ENCODE results near the gene MAP3K8. TPM values are rescaled to one million over a fixed set of nuclear protein-coding genes. Genes with fewer than 3 reads are reported as not detected.

The MAP3K8 gene
- polyA plus RNA-seq, 3 donors, result 54.5 to 206 (median 59.2) TPM

GRCh38 chr10:30459283-30459682 is 25.3 kb downstream of the MAP3K8 start:
- Mint-ChIP-seq H3K27me3 (ENCODE audit: low read depth in 3 of 3) (peaks cover 0 to 4% (median 2%) of the 10 kb centered on the region in 3 donors), H3K9me3 (peaks cover 0 to 1% (median 0%) of the 10 kb centered on the region in 7 donors), H3K4me3 (peak overlapping the region in 1 of 2 donors; percentile 20), H3K4me1 (peaks cover 49% of the 10 kb centered on the region), H3K27ac (peak overlapping the region; percentile 84 to 92 (median 91)), H3K36me3 (peaks cover 47 to 54% of the 10 kb centered on the region in 2 donors)
- Histone ChIP-seq H3K4me2 (replicated peaks; ENCODE audit: extremely low read depth, low read length, poor library complexity, severe bottlenecking) (peak overlapping the region; percentile 24), H3K27me3 (ENCODE audit: control insufficient read depth in 2 of 2, insufficient read depth in 2 of 2, low read length in 2 of 2) (no peaks in the 10 kb centered on the region), H3K9me3 (replicated peaks in 1 of 2; ENCODE audit: control insufficient read depth in 1 of 2, insufficient read depth in 1 of 2, low read length in 2 of 2) (no peaks in the 10 kb centered on the region), H3K36me3 (replicated peaks in 1 of 2; ENCODE audit: control insufficient read depth in 1 of 2, insufficient read depth in 2 of 2, low read length in 2 of 2) (peaks cover 46 to 65% of the 10 kb centered on the region in 2 donors), H2AFZ (ENCODE audit: insufficient read depth, low read depth, low read length, poor library complexity, severe bottlenecking) (no peak overlapping the region), H3K79me2 (ENCODE audit: insufficient read depth, low read length) (peaks cover 29% of the 10 kb centered on the region), H3K4me3 (replicated peaks in 1 of 3; ENCODE audit: low read depth in 2 of 3, low read length in 3 of 3) (no peak overlapping the region), H4K20me1 (ENCODE audit: insufficient read depth, low read length) (peaks cover 14% of the 10 kb centered on the region), H3K9ac (ENCODE audit: insufficient read depth, low read length, poor library complexity, severe bottlenecking) (no peak overlapping the region), H3K4me1 (ENCODE audit: control insufficient read depth in 1 of 2, insufficient read depth in 2 of 2, low read length in 2 of 2) (peaks cover 39 to 52% of the 10 kb centered on the region in 2 donors), H3K27ac (ENCODE audit: low read depth in 1 of 2, low read length in 2 of 2) (peak overlapping the region; percentile 55 to 75)
- peak; percentile 3 for TF ChIP-seq CTCF (IDR thresholded peaks at IDR 0.05)
- intact Hi-C loops (cut with micrococcal nuclease), result loop anchor here in 1 of 2 donors (5.0 kb wide), 1 partner anchor 33 kb away; no protein-coding TSS in a partner anchor
- 0% methylated on average over 1 of the region's 6 CpGs for WGBS (ENCODE audit: insufficient coverage)
- peak; percentile 84 to 92 (median 91) for DNase-seq

- Histone ChIP-seq H3K4me3 (replicated peaks in 1 of 3; ENCODE audit: low read depth in 2 of 3, low read length in 3 of 3) (no peak overlapping the region), H3K79me2 (ENCODE audit: insufficient read depth, low read length) (peaks cover 21% of the 10 kb centered on the region), H4K20me1 (ENCODE audit: insufficient read depth, low read length) (peaks cover 14% of the 10 kb centered on the region), H2AFZ (ENCODE audit: insufficient read depth, low read depth, low read length, poor library complexity, severe bottlenecking) (no peak overlapping the region), H3K27me3 (ENCODE audit: control insufficient read depth in 2 of 2, insufficient read depth in 2 of 2, low read length in 2 of 2) (no peaks in the 10 kb centered on the region), H3K4me2 (replicated peaks; ENCODE audit: extremely low read depth, low read length, poor library complexity, severe bottlenecking) (no peak overlapping the region), H3K36me3 (replicated peaks in 1 of 2; ENCODE audit: control insufficient read depth in 1 of 2, insufficient read depth in 2 of 2, low read length in 2 of 2) (peaks cover 46 to 56% of the 10 kb centered on the region in 2 donors), H3K9me3 (replicated peaks in 1 of 2; ENCODE audit: control insufficient read depth in 1 of 2, insufficient read depth in 1 of 2, low read length in 2 of 2) (no peaks in the 10 kb centered on the region), H3K4me1 (ENCODE audit: control insufficient read depth in 1 of 2, insufficient read depth in 2 of 2, low read length in 2 of 2) (peaks cover 39 to 52% of the 10 kb centered on the region in 2 donors), H3K27ac (ENCODE audit: low read depth in 1 of 2, low read length in 2 of 2) (peak overlapping the region; percentile 48 to 75), H3K9ac (ENCODE audit: insufficient read depth, low read length, poor library complexity, severe bottlenecking) (no peak overlapping the region)
- H3K27ac Mint-ChIP-seq, result peak overlapping the region; percentile 74 to 92 (median 85)
- H3K4me3 Mint-ChIP-seq, result no peak overlapping the region
- peaks cover 0 to 6% (median 2%) of the 10 kb centered on the region in 3 donors for H3K27me3 Mint-ChIP-seq (ENCODE audit: low read depth in 3 of 3)
- intact Hi-C loops (cut with micrococcal nuclease), result loop anchor here in 1 of 2 donors (5.0 kb wide), 1 partner anchor 42 kb away; no protein-coding TSS in a partner anchor
- peaks cover 40 to 48% of the 10 kb centered on the region in 2 donors for H3K36me3 Mint-ChIP-seq
- H3K9me3 Mint-ChIP-seq, result peaks cover 0 to 1% (median 0%) of the 10 kb centered on the region in 7 donors
- 100% methylated on average over 2 of the region's 3 CpGs for whole genome bisulfite sequencing (ENCODE audit: insufficient coverage)
- TF ChIP-seq CTCF (IDR thresholded peaks at IDR 0.05), result no peak
- H3K4me1 Mint-ChIP-seq, result peaks cover 41% of the 10 kb centered on the region
- DNase-seq, result no peak
Measured at GRCh38 chr10:30460121-30460520, 26.1 kb downstream of the MAP3K8 start.

Data from CD14-positive monocyte (primary cell).